DMS114 treated with DMSO at 0.1 percent for 48 hours (cell line): Measurements from ENCODE around the gene FBXO15.

ENCODE experiments used
- DNase-seq: peaks from one replicate; lab custom pipeline; 2025; ENCODE audit not compliant: unreplicated experiment; lab: John Stamatoyannopoulos, UW

Gene FBXO15, protein sequence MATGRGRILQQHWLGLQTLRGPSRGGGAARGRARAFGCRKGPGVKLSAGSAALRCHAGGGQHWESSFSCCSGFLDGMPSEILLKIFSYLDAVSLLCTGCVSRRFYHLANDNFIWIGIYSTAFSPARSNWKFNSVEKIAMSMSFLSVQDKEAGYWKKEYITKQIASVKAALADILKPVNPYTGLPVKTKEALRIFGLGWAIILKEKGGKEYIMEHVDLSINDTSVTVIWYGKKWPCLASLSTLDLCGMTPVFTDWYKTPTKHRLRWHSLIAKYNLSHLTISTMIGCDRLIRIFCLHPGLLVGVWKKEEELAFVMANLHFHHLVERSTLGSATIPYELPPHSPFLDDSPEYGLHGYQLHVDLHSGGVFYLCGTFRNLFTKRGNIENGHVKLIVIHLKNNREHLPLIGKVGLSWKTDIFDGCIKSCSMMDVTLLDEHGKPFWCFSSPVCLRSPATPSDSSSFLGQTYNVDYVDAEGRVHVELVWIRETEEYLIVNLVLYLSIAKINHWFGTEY

GRCh38 chr18:74147779-74148542 is at the start of gene FBXO15, which contains the start of gene TIMM21:
FBXO15 (minus strand) TSS chr18:74147834; CDS start chr18:74147785, 49 bp downstream.
TIMM21 (plus strand) TSS chr18:74148523; CDS start chr18:74148809, 286 bp downstream.
- peak; percentile 92 for DNase-seq

- peak; percentile 55 for DNase-seq
Observed at GRCh38 chr18:74196220-74197119, 48.8 kb upstream of the FBXO15 start.

- DNase-seq = no peak
Observed at GRCh38 chr18:74194691-74195090, 47.1 kb upstream of the FBXO15 start.

- DNase-seq = no peak
Observed at GRCh38 chr18:74191577-74191976, 43.9 kb upstream of the FBXO15 start.

DNA sequence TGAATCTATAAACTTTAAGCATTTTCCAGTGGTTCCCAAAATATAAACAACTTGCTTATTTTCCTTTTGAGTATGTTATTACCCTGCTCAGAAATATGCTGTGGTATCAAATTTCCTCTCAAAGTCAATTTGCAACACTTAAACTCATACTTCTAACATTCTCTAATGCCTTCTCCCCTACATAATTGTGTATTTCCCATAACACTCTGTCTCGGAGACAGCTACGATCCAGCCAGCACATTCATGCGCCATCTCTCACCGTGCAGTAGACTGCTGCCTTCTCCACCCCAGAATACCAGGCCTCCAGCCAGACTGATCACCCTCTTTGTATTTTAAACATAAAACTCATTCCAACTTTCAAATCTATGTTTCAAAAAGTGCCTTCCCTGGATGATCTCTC is 42.5 kb upstream of the FBXO15 start:
- DNase-seq = no peak

DNA sequence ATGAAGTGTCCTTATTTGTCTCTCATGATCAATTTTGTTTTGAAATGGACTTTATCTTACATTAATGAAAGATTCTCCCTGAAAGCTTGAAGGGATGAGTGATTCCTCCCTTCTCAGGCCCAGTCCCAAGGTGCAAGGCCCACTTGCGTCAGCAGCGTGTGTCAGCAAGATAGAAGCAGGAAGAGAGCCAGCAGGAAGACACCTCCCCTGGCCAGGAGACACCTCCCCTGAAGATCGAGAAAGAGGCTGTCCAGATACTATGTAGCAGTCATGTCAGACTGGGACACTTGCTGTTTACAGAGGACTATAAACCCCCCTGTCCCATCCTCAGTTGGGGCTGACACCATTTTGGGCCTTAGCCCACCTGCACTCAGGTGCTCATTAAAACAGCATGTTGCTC is 39.0 kb upstream of the FBXO15 start:
- DNase-seq = no peak

DNA sequence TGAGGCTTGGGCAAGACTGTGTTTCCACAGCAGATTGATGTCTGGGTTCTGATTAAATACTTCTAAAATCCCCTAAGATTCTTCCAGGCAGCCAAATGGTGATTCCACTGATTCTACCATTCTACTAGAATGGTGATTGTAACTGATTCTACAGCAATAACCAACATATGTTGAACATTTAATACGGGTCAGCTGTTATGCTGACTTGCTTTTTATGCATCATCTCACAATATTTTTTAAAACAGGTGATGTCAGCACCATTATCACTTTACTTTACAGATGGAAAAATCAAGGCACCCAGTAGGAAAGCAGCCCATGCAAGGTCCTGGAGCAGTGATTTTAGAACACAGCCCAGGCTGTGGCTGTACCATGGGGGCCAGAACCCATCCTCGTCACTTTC is 38.2 kb upstream of the FBXO15 start:
- DNase-seq = no peak

DNA sequence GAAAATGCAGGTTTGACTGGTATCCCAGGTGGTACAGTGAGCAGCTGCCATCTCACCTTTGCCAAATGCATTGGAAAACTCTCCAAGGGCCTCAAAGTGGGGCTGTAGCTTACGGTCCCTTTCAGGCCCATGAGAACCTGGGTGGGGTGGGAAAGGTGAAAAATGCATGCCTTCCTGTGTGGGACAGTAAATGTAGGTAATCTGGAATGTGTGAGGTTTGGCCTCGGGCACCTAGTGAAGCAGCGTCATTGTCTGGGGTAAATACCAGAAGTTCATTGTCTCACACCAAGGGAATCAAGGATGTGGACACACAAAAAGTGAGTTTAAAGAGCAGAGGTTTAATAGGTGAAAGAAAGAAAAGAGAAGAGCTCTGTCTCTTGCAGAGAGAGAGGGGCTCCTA is 37.2 kb upstream of the FBXO15 start:
- DNase-seq = no peak

- DNase-seq = no peak
Observed at GRCh38 chr18:74183130-74183529, 35.5 kb upstream of the FBXO15 start.

DNA sequence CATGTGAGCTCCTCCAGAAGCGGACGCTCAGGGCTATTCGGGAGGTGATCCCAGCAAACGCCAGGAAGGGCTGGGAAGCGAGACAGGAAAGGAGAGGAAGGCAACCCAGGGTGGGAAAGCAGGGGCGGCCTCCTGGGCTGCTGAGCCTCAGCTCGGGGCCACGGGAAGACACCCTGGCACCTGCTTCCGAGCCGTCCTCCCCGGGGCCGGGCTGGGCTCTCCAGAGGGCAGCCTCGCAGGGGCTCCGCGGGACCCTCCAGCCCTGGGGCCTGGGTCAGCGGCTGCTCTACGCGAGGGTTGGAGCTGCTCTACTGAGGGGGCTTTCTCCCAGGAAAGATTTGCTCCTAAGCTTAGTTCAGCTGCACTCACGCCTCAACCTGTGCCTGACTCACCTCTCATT is 34.7 kb upstream of the FBXO15 start:
- no peak for DNase-seq

DNA sequence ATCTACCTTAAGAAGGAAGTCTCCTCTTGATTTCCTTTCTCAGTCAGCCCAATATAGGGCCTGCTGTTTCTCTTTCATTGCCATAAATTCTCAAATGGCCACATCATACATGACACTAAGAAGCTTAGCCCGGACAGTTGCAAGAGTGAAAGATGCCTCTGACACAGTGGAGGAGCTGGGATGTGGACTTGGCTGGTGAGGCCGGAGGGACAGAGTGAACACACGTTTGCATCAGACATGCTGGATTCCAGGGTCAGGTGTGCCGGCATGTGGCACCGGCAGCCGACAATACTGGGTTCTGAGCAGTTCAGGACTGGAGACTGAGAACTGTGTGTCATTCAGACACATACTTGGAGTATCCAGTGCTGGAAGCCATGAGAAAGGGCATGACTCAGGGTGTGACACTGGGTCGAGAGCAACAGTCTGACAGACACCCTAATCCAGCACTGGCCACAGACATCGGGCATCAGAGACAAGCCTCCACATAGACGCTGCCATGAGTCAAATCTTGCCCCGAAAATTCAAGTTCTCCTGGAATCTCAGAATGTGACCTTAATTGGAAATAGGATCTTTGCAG is 32.1 kb upstream of the FBXO15 start:
- no peak for DNase-seq

DNA sequence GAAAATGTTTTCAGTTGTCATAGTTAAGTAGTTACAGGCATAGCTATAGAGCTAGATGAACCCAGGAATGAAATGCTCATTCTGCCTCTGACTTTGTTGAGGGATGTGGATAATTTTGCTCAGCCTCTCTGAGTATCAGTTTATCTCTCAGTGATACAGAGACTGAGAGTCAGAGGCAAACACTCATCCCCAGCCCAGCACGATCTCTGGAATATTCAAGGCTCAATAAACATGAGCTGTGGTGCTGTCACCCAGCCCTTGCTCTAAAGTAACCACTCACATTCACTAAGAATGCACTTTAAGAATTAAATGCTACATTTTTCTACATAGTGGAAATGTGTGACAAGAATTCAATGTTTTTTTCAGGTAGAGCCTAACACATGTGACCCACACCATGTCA is 31.2 kb upstream of the FBXO15 start:
- no peak for DNase-seq

DNA sequence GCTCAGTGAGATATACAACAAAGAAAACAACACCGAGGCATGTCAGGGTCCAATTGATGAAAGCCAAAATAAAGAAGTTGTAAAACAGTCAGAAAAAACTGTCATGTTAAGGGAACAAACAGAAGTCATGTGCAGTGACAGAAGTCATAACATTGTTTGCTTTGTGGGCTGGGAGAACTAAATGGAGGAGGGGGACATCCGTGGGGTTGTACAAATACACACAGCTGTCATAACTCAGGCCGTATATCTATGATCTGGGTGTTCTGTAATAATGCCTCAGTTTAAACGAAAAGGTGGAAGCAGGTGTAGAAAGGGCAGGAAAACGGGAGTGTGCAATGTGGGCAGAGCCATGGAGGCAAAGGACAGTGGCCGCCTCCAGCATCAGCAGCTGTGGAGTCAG is 28.0 kb upstream of the FBXO15 start:
- DNase-seq = no peak

DNA sequence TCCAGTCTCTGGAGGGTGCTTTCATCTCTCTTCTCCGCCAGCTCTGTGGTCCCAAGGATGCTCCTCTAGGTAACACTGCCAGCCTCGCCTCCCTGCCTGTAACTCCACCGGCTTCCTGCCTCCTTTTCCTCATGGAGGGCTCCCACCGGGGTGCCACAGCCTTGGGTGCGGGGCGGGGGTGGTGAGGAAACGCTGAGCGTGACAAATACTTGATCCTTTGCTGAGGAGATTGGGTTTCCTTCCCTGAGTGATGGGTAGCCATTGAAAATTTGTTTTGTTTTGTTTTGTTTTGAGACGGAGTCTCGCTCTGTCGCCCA is 25.8 kb upstream of the FBXO15 start:
- no peak for DNase-seq

- DNase-seq = no peak
Observed at GRCh38 chr18:74172697-74173433, 25.2 kb upstream of the FBXO15 start.

- no peak for DNase-seq
Observed at GRCh38 chr18:74171910-74172606, 24.4 kb upstream of the FBXO15 start.

DNA sequence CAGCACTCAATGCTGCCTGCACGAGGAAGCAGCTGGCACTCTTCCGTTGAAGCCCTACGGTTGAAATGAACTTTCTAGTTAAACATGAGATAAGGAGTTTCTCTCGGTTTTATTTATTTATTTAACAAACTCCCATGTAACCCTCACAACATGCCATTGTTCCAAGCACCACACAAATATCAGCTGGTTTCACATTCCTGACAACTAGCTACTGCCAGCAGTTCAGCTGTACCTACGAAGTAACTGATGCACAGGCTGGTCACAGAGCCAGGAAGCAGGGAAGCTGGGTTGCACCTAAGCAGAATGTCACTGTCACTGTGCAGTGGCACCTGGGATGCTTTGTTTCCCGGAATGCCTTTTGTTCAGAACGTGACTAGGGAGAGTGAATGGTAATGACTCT is 18.8 kb upstream of the FBXO15 start:
- DNase-seq = no peak

GRCh38 chr18:74163019-74163660 is 15.5 kb upstream of the FBXO15 start:
- no peak for DNase-seq

DNA sequence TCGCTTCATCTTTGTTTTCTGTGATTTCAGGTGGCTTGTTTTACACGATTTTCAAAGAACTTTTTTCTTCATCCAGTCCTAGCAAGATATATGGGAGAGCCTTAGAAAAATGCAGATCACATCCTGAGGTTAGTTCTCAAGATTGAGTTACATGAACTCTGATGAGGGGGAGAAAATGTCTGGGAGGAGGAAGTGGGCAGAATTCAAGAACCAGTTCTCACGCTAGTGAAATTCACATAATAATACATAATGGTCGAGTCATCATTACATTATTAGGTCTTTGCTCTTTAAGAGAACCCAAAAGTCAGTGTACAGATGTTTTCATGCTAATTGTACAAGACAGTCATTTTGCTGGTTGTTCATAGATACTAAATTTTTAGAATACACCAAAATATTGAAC is 7.6 kb upstream of the FBXO15 start:
- DNase-seq = no peak
